Stimulated activated CD8-positive, alpha-beta memory T cell treated with anti-CD3 and anti-CD28 coated beads, Interleukin-2, amount 100 ng/mL, for 1 hour (primary cell): ENCODE results near the gene AGL.
"Not testable (repeated sequence)": the region's sequence is repeated elsewhere in the genome, so short reads cannot be mapped to it uniquely, and the experiment has no call there.

Source experiments
- DNase-seq, 2 donors: peaks; one replicate each; pipeline ENCODE4 v3.0.0-alpha.2; 2020; ENCODE audit warnings: low read depth in 2 of 2

The AGL gene

GRCh38 chr1:99943223-99943794, 93.1 kb downstream of the AGL start:
- no peak for DNase-seq

DNA sequence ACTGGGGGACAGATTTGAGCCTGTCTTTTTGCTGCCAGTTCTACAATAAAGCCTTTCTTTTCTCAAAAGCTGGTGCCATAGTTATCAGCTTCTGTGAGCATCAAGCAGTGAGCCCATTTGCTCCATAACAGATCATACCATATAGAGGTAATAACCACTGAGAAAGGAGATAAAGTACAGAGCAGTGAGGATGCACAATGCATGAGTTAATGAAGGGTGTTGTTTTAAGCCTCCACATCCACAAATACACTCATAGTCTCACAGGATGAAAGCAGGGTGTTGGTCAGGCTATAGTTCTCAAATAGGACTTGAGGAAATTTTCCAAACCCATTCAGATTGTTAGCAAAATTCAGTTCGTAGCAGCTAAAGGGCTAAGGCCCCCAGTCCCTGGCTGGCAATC, 94.0 kb downstream of the AGL start:
- DNase-seq = no peak

- no peak for DNase-seq
Observed at GRCh38 chr1:99945174-99945573, 95.0 kb downstream of the AGL start.

- no peak for DNase-seq
Observed at GRCh38 chr1:99950486-99950885, 100.3 kb downstream of the AGL start.

DNA sequence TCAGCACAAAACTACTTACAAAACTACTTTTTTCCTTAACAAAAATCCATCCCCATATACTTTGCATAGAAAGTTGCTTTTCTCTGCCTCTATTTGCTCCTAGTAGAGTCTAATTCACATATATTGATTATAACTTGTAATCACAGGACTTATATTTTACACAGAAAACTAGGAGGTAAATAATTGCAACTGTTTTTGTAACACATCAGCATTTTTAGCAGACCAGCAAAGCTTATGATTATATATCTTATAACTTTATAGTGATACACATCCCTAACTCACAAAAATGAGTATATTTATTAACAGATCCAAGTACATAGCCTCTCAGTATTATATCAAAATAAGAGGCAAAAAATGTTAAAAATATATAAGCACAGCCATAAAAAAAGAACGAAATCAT, 102.4 kb downstream of the AGL start:
- DNase-seq = no peak

DNA sequence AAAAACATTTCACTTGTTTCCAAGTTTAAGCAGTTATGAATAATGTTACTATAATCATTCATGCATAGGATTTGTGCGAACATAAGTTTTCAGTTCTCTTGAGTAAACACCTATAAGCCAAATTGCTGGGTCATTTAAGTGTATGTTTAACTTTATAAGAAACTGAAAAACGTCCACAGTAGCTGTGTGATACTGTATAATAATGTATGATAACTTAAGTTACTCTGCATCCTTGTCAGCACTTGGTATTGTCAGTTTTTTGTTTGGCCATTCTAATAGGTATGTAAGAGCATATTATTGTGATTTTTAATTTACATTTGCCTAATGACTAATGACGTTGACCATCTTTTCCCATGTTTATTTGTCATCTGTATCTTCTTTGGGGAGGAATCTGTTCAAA, 105.2 kb downstream of the AGL start:
- DNase-seq = no peak

DNA sequence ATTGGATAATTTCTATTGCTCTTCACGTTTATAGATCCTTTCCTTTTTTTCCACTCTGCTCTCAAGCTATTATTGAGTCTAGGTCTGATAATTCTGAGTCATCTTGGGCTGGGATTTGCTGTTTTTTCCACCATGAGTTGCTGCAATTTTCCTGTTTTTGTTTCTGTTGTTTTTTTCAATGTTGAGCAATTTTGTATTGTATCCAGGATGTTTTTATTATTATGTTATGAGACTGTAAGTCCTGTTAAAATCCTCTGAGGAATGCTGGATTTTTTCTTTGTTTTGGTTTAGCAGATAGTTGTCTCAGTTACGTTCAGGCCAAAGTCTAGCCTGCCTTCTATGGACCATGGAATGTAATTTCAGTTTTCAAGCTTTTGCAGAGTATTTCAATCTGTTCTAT, 106.6 kb downstream of the AGL start:
- DNase-seq = no peak

GRCh38 chr1:99957818-99958217, 107.7 kb downstream of the AGL start:
- no peak for DNase-seq

- DNase-seq = not testable (repeated sequence)
Observed at GRCh38 chr1:99959189-99959705, 109.1 kb downstream of the AGL start.

DNA sequence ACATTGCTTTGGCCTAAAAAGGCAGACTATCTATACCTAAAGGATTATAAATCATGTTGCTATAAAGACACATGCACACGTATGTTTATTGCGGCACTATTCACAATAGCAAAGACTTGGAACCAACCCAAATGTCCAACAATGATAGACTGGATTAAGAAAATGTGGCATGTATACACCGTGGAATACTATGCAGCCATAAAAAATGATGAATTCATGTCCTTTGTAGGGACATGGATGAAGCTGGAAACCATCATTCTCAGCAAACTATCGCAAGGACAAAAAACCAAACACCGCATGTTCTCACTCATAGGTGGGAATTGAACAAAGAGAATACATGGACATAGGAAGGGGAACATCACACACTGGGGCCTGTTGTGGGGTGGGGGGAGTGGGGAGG, 110.1 kb downstream of the AGL start:
- not testable (repeated sequence) for DNase-seq

DNA sequence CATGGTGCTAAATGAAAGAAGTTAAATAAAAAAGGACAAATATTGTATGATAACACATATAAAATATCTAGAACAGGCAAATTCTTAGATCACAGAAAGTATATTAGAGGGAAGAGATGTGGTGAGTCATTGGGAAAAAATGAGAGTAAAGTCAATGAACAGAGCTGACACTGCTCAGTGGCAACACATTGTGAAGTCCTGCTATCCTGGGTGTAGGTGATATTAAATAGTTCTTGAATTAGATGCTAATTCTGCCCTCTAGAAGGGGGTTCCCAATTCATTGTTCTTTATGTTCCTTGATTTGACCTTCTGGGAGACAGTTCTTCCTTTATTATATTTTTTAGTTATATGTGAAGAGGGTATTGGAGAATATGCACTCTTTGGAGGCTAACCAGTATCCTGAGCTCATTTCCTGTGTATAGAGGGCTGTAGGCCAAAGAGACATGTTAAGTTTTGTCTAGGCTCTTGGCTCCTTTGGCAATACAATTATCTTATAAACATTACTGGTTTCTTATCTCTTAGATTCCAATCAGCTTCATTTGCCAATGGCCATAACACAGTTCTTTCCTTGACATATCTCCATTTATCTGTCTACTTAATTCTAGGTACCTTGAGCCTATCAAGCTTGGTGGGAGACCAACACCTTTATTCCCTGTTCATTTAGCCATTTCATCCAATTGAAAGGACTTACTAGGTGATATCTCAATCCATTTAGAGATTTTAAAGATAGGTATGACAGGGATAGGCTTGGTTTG, 113.1 kb downstream of the AGL start:
- no peak for DNase-seq

- DNase-seq = no peak
Observed at GRCh38 chr1:99964806-99965205, 114.6 kb downstream of the AGL start.

- DNase-seq = no peak
Observed at GRCh38 chr1:99965646-99966375, 115.7 kb downstream of the AGL start.

DNA sequence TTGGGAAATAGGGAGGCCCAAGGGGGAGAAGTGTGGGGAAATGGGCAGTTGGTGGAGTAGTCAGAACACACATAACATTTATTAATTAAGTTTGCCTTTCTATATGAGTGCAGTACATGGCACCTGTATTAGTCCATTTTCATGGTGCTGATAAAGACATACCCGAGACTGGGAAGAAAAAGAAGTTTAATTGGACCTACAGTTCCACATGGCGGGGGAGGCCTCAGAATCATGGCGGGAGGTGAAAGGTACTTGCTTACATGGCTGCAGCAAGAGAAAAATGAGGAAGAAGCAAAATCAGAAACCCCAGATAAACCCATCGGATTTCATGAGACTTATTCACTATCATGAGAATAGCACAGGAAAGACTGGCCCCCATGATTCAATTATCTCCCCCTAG, 118.1 kb downstream of the AGL start:
- DNase-seq = no peak

DNA sequence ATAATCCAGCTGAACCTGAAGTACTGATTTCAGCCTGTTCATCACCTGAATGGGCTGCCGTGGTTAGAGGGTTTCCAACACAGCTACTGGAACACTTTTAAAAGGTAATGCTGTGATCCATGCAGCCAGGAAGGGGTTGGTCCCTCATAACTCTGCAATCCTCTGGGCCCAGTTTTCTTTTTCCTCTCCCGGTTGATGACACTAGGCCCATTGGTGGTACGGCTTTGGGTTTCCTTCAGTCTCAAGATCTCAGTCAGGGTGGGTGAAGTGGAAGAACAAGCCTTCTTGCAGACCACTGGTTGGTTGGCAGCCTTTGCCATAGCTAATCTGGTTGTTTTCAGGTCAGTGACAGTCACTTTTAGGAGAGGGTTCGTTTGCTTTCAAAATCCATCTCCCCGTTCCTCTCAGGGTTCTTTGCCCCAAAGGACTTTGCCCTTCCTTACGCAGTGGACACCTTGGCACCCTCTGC, 119.1 kb downstream of the AGL start:
- no peak for DNase-seq

DNA sequence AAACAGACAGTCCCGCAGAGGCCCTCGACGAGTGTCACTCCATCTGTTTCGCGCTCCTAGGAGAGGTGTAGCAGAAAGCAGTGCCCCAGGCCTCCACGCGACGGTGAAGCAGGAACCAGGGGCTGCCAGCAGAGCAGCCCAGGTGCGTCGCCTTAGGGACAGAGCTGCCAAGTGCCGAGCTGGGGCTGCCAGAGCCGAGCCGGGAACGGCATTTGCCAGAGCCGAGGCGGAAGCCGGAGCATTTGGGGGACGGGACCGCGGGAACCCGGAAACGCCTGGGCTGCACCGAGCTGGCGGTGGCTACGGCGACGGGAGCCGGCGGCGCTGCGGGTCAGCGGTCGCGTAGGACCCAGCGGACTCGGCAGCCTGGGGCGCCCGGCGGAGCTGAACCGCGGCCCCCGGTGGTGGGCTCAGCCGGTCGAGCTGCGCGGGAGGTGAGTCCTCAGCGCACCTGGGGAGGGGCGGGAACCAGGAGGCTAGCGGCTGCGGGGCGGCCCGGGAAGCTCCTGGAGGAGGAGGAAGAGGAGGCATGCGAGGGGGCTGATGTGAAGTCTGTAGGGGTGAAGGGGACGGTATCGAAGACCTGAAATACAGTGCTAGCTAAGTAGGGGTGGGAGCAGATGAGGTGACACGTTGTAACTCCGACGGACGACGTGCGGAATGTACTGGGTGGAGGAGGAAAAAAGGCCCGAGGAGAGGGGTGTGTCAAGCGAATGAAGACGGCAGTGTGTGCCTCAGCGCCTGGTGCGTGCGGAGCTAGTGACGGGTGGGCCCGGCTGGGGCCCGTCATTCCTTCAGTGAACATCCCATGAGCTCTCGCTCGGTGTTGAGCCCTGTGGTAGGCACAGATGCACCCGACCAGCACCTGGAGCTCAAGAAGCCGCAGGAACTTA, 119.8 kb downstream of the AGL start, which contains the start of gene SLC35A3:
TSS of gene SLC35A3 (plus strand) at position 268 of the 893 bp plus-strand sequence. CDS start 23,559 bp downstream, outside the sequence.
- DNase-seq = peak; percentile 55 to 59

- DNase-seq = no peak
Observed at GRCh38 chr1:99970713-99971255, 120.6 kb downstream of the AGL start.

DNA sequence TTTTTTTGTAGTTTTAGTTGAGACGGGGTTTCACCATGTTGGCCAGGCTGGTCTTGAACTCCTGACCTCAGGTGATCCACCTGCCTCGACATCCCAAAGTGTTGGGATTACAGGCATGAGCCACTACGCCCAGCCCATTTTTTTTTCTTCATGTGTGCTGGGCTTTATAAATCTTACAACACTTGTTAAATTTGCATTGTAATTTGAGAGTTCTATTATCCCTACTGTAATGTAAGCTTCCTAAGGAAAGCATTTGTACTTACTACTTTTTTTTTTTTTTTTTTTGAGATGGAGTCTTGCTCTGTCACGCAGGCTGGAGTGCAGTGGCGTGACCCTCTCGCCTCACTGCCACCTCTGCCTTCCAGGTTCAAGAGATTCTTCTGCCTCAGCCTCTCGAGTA, 121.9 kb downstream of the AGL start:
- not testable (repeated sequence) for DNase-seq
